H1 (cell line): ENCODE results near the gene BRIP1. TPM values are rescaled to one million over a fixed set of nuclear protein-coding genes. Genes with fewer than 3 reads are reported as not detected.

Source experiments
- CTCF ChIA-PET: fragments of 300-600 bp; sonication (Branson Sonifier 250); formaldehyde crosslinking; loops from one replicate; lab custom pipeline; 2021; ENCODE audit not compliant: partially characterized antibody; lab: Charles Lee
- POLR2A ChIA-PET: fragments of 300-600 bp; sonication (Branson Sonifier 250); formaldehyde crosslinking; loops from one replicate; lab custom pipeline; 2021; ENCODE audit warnings: inconsistent platforms; ENCODE audit not compliant: partially characterized antibody; lab: Charles Lee
- DNase-seq, 2 experiments: peaks; one replicate each; pipeline versions ENCODE4 v3.0.0 to v3.0.0-alpha.2; 2010 to 2022; ENCODE audit warnings: low spot score in 2 of 2, low read depth in 1 of 2, mixed read lengths in 1 of 2
- FAIRE-seq: peaks from 2 replicates; lab custom pipeline; 2011; peaks lifted over from hg19 to GRCh38; lab: Jason Lieb, UNC
- H2AFZ ChIP-seq: 2 replicates; pipeline ENCODE4 v1.8.1; 2012; ENCODE audit warnings: low read length, inconsistent platforms
- H2AK5ac ChIP-seq: 2 replicates; pipeline ENCODE4 v1.6.1; 2013; ENCODE audit warnings: low read depth, low read length
- H2BK120ac ChIP-seq: replicated peaks from 2 replicates; pipeline ENCODE3; 2013; ENCODE audit warnings: low read depth, low read length, inconsistent platforms
- H2BK12ac ChIP-seq: 2 replicates; pipeline ENCODE4 v1.6.1; 2013; ENCODE audit warnings: low read depth, low read length
- H2BK15ac ChIP-seq: 2 replicates; pipeline ENCODE4 v1.6.1; 2013; ENCODE audit warnings: low read length
- H2BK20ac ChIP-seq: 2 replicates; pipeline ENCODE4 v1.6.1; 2013; ENCODE audit warnings: low read length
- H2BK5ac ChIP-seq: 2 replicates; pipeline ENCODE4 v1.6.1; 2013; ENCODE audit warnings: low read depth, low read length
- H3K14ac ChIP-seq: 2 replicates; pipeline ENCODE4 v1.6.1; 2013; ENCODE audit warnings: inconsistent platforms; ENCODE audit not compliant: insufficient read length
- H3K18ac ChIP-seq: 2 replicates; pipeline ENCODE4 v1.6.1; 2013; ENCODE audit warnings: low read length; ENCODE audit errors: extremely low read depth
- H3K23ac ChIP-seq: 2 replicates; pipeline ENCODE4 v1.6.1; 2013; ENCODE audit warnings: inconsistent platforms; ENCODE audit not compliant: insufficient read length
- H3K23me2 ChIP-seq: 2 replicates; pipeline ENCODE4 v1.6.1; 2013; ENCODE audit warnings: low read depth, low read length
- H3K27ac ChIP-seq: 2 replicates; pipeline ENCODE4 v1.6.1; 2011; ENCODE audit warnings: low read depth, low read length, inconsistent platforms
- H3K27me3 ChIP-seq, 4 experiments: replicated peaks in 1 of 4; 1 replicate in 1 of 4; 2 replicates in 3 of 4; pipeline versions ENCODE4 v1.6.1 to v1.8.1; 2011 to 2013; ENCODE audit warnings: low read length in 3 of 4, mild to moderate bottlenecking in 3 of 4, inconsistent platforms in 2 of 4, mixed read lengths in 2 of 4, moderate library complexity in 1 of 4; ENCODE audit not compliant: control insufficient read depth in 3 of 4, insufficient read depth in 3 of 4; ENCODE audit errors: extremely low read depth in 1 of 4
- H3K36me3 ChIP-seq, 4 experiments: 2 replicates each; pipeline versions ENCODE4 v1.6.1 to v1.8.1; 2011 to 2013; ENCODE audit warnings: mild to moderate bottlenecking in 4 of 4, low read length in 3 of 4, moderate library complexity in 2 of 4, control low read depth in 1 of 4, inconsistent platforms in 1 of 4; ENCODE audit not compliant: insufficient read depth in 4 of 4, control insufficient read depth in 2 of 4
- H3K4ac ChIP-seq: replicated peaks from 2 replicates; pipeline ENCODE3; 2013; ENCODE audit warnings: low read length, low read depth, mixed read lengths, inconsistent platforms; ENCODE audit not compliant: insufficient read length
- H3K4me1 ChIP-seq, 4 experiments: replicated peaks in 1 of 4; 1 replicate in 1 of 4; 2 replicates in 3 of 4; pipeline versions ENCODE4 v1.6.1 to v1.8.1; 2011 to 2013; ENCODE audit warnings: low read length in 3 of 4, inconsistent platforms in 2 of 4, mixed read lengths in 1 of 4; ENCODE audit not compliant: insufficient read depth in 4 of 4, control insufficient read depth in 3 of 4
- H3K4me2 ChIP-seq, 2 experiments: 2 replicates each; pipeline versions ENCODE4 v1.6.1 to v1.8.1; 2011 to 2013; ENCODE audit warnings: low read depth in 2 of 2, low read length in 2 of 2, control low read depth in 1 of 2, inconsistent platforms in 1 of 2, mild to moderate bottlenecking in 1 of 2; ENCODE audit not compliant: insufficient read depth in 1 of 2
- H3K4me3 ChIP-seq, 4 experiments: fragments of 200-600, 300-600 bp in 1 of 4; sonication (generic), shearing (Covaris generic), sonication (Bioruptor Twin) in 1 of 4; 2 replicates each; pipeline versions ENCODE4 v1.5.1 to v1.8.1; 2011 to 2016; ENCODE audit warnings: low read length in 4 of 4, low read depth in 3 of 4, control low read depth in 2 of 4, inconsistent platforms in 2 of 4, mild to moderate bottlenecking in 2 of 4, mixed read lengths in 1 of 4, moderate library complexity in 1 of 4; ENCODE audit not compliant: insufficient read depth in 2 of 4; ENCODE audit errors: extremely low read depth in 1 of 4
- H3K56ac ChIP-seq: replicated peaks from 2 replicates; pipeline ENCODE3; 2013; ENCODE audit warnings: low read depth, mild to moderate bottlenecking, mixed read lengths, low read length, inconsistent platforms; ENCODE audit not compliant: insufficient read length
- H3K79me1 ChIP-seq: 2 replicates; pipeline ENCODE4 v1.6.1; 2013; ENCODE audit warnings: low read depth, low read length, control low read depth
- H3K79me2 ChIP-seq, 2 experiments: 2 replicates each; pipeline versions ENCODE4 v1.6.1 to v1.8.1; 2012 to 2013; ENCODE audit warnings: low read length in 2 of 2, mild to moderate bottlenecking in 2 of 2, inconsistent platforms in 1 of 2; ENCODE audit not compliant: insufficient read depth in 2 of 2, control insufficient read depth in 1 of 2
- H3K9ac ChIP-seq, 4 experiments: replicated peaks in 1 of 4; 1 replicate in 1 of 4; 2 replicates in 3 of 4; pipeline versions ENCODE4 v1.6.1 to v1.8.1; 2011 to 2013; ENCODE audit warnings: low read depth in 3 of 4, low read length in 3 of 4, control low read depth in 2 of 4, mild to moderate bottlenecking in 2 of 4, moderate library complexity in 2 of 4, inconsistent platforms in 1 of 4; ENCODE audit errors: extremely low read depth in 1 of 4
- H3K9me3 ChIP-seq, 2 experiments: 2 replicates each; pipeline versions ENCODE4 v1.6.1 to v1.8.1; 2012 to 2013; ENCODE audit warnings: mild to moderate bottlenecking in 2 of 2, moderate library complexity in 2 of 2, control low read depth in 1 of 2, inconsistent platforms in 1 of 2, low read depth in 1 of 2, low read length in 1 of 2, mixed read lengths in 1 of 2; ENCODE audit not compliant: insufficient read depth in 2 of 2
- H4K20me1 ChIP-seq, 2 experiments: replicated peaks in 1 of 2; 2 replicates each; pipeline versions ENCODE3 to v1.8.1; 2011 to 2013; ENCODE audit warnings: inconsistent platforms in 2 of 2, low read length in 2 of 2, mild to moderate bottlenecking in 1 of 2; ENCODE audit not compliant: insufficient read depth in 2 of 2, control insufficient read depth in 1 of 2
- H4K5ac ChIP-seq: 2 replicates; pipeline ENCODE4 v1.6.1; 2013; ENCODE audit warnings: low read length, low read depth, mixed read lengths, inconsistent platforms; ENCODE audit not compliant: insufficient read length
- H4K8ac ChIP-seq: 2 replicates; pipeline ENCODE4 v1.8.0; 2013; ENCODE audit warnings: mild to moderate bottlenecking, moderate library complexity, low read length, inconsistent platforms; ENCODE audit not compliant: insufficient read depth; ENCODE audit errors: extremely low read depth
- H4K91ac ChIP-seq: replicated peaks from 2 replicates; pipeline ENCODE3; 2013; ENCODE audit warnings: low read length, mixed read lengths, inconsistent platforms; ENCODE audit not compliant: insufficient read length
- BCL11A ChIP-seq, 2 experiments: IDR thresholded peaks; one replicate each; pipeline ENCODE4 v1.6.1; 2011; ENCODE audit warnings: low read depth in 2 of 2, low read length in 2 of 2, mild to moderate bottlenecking in 2 of 2
- BRCA1 ChIP-seq: IDR thresholded peaks from 2 replicates; pipeline ENCODE4 v1.6.1; 2012; ENCODE audit warnings: low read depth, low read length, improper control_type of control experiment
- CEBPB ChIP-seq: IDR thresholded peaks from 2 replicates; pipeline ENCODE4 v1.6.1; 2012; ENCODE audit warnings: low read depth, low read length
- HDAC2 ChIP-seq, 2 experiments: fragments of 300-600 bp in 1 of 2; sonication (generic) in 1 of 2; IDR thresholded peaks; 2 replicates each; pipeline ENCODE4 v1.6.1; 2011 to 2012; ENCODE audit warnings: low read depth in 2 of 2, low read length in 2 of 2, mild to moderate bottlenecking in 2 of 2, moderate library complexity in 2 of 2, borderline replicate concordance in 1 of 2, inconsistent platforms in 1 of 2
- KDM5A ChIP-seq: fragments of 200-600 bp; IDR thresholded peaks from 2 replicates; pipeline ENCODE4 v1.7.1; 2012; ENCODE audit warnings: mild to moderate bottlenecking, low read length, inconsistent platforms, mixed read lengths
- SAP30 ChIP-seq: fragments of 300-600 bp; sonication (generic); IDR thresholded peaks from 2 replicates; pipeline ENCODE4 v1.7.1; 2012; ENCODE audit warnings: low read length, moderate library complexity, mild to moderate bottlenecking, inconsistent platforms; ENCODE audit not compliant: insufficient read depth, insufficient replicate concordance
- SP4 ChIP-seq: IDR thresholded peaks from 2 replicates; pipeline ENCODE4 v1.6.1; 2012; ENCODE audit warnings: low read length, inconsistent platforms
- TCF12 ChIP-seq: IDR thresholded peaks from 2 replicates; pipeline ENCODE4 v1.6.1; 2011; ENCODE audit warnings: low read depth, mild to moderate bottlenecking, low read length
- WGBS, 2 experiments: shearing (Covaris generic) in 1 of 2; methylation state at CpG; one replicate each; pipeline versions ENCODE4 v1.1.6 to v1.1.7; 2013 to 2015; ENCODE audit warnings: low lambda C conversion rate in 2 of 2, mixed read lengths in 2 of 2, inconsistent platforms in 1 of 2, low coverage in 1 of 2, missing lambda C conversion rate in 1 of 2; ENCODE audit not compliant: insufficient replicate concordance in 2 of 2, insufficient coverage in 1 of 2, insufficient read length in 1 of 2; ENCODE audit errors: extremely low coverage in 1 of 2, missing lambda C conversion rate in 1 of 2; 5-methylcytosine and 5-hydroxymethylcytosine counted together
- polyA plus RNA-seq, 7 experiments: library from polyadenylated mRNA; depleted of rRNA in 3 of 7; stranded (reverse) in 5 of 7; unstranded in 2 of 7; fragments of >200 nt in 5 of 7; fragments of 200-250 nt in 2 of 7; gene quantifications; 1 replicate in 5 of 7; 2 replicates in 1 of 7; 4 replicates in 1 of 7; pipeline versions ENCODE4 v1.2.1 to v1.2.3, GENCODE V29; 2011 to 2013; ENCODE audit warnings: missing spikeins in 2 of 7, mixed read lengths in 2 of 7
- total RNA-seq: library from RNA; stranded (reverse); fragmentation: NEBNext Ultra II Directional; extraction: Animal tissue kit (Norgen Biotek cat#: 25700); gene quantifications from 2 replicates; pipeline ENCODE4 v1.2.1, GENCODE V29; 2021

BRIP1 gene
- total and polyA plus RNA-seq, 2 of the 8 experiments (the other 6 are each of a cell fraction or from before 2014, with no cell fraction given) = 5.8 to 19.2 TPM

DNA sequence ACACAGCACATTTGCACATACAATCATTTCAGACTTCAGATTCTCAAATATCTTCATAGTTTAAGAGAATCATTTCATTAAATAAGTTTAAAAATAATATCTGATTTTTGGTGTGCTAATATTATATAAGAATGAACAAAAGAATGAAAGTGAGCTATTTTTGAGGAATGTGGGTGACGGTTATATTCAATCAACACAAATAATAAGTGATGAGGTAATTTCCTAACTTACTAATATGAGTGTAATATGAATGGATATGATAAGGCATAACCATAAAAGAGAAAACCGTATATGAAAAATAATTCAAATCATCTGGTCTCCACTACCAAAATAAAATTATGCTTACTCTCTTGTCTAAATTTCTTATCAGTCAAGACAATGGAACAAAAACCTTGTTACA lies 203.9 kb downstream of the BRIP1 start:
- Histone ChIP-seq H3K4me1 (no peaks in the 10 kb centered on the region), H3K4me3 (no peak overlapping the region), H3K23me2 (no peaks in the 10 kb centered on the region), H3K56ac (no peak overlapping the region), H3K9ac (no peak overlapping the region), H2AFZ (no peak overlapping the region), H3K36me3 (no peaks in the 10 kb centered on the region), H3K18ac (no peak overlapping the region), H3K79me2 (no peaks in the 10 kb centered on the region), H2BK12ac (no peak overlapping the region), H3K9me3 (no peaks in the 10 kb centered on the region), H3K79me1 (no peaks in the 10 kb centered on the region), H4K8ac (no peak overlapping the region), H2BK20ac (no peak overlapping the region), H2BK5ac (no peak overlapping the region), H2BK15ac (no peak overlapping the region), H3K4ac (no peak overlapping the region), H4K20me1 (no peaks in the 10 kb centered on the region), H2BK120ac (no peak overlapping the region), H4K5ac (no peak overlapping the region), H2AK5ac (no peak overlapping the region), H3K27ac (no peak overlapping the region), H3K27me3 (no peaks in the 10 kb centered on the region), H3K14ac (no peak overlapping the region), H4K91ac (no peak overlapping the region), H3K23ac (no peak overlapping the region), H3K4me2 (no peak overlapping the region)
- DNase-seq (no peak), FAIRE-seq (no peak)
- POLR2A ChIA-PET = no interaction called here
- TF ChIP-seq TCF12 (no peak), HDAC2 (IDR thresholded peaks at IDR 0.05; ENCODE audit: borderline replicate concordance in 1 of 2, low read depth in 2 of 2, low read length in 2 of 2) (no peak), CEBPB (no peak), KDM5A (no peak), BCL11A (IDR thresholded peaks at IDR 0.05; ENCODE audit: low read depth in 2 of 2, low read length in 2 of 2) (no peak), SP4 (no peak), BRCA1 (no peak), SAP30 (no peak)
- WGBS, 2 experiments = 90% methylated on average over 2 of the region's 2 CpGs; no CpG with 5 or more reads in 1 of the 2 experiments
- CTCF ChIA-PET = no interaction called here
